Caco-2 (cell line): ENCODE measurements around the gene EDARADD. TPM values are rescaled to one million over a fixed set of nuclear protein-coding genes. Genes with fewer than 3 reads are reported as not detected.

Experiments used
- BruUV-seq: library from RNA; stranded (reverse); fragments of 400-500 nt; replicated peaks from 2 replicates; lab custom pipeline; 2021; lab: Mats Ljungman, UMichigan
- CTCF ChIA-PET: fragments of 300-600 bp; sonication (Branson Sonifier 250); formaldehyde crosslinking; loops from one replicate; lab custom pipeline; 2022; ENCODE audit warnings: antibody characterized with exemption; lab: Charles Lee
- POLR2A ChIA-PET: fragments of 300-600 bp; sonication (Branson Sonifier 250); formaldehyde crosslinking; loops from one replicate; lab custom pipeline; 2022; ENCODE audit warnings: antibody characterized with exemption; lab: Charles Lee
- DNase-seq, 2 experiments: peaks; one replicate each; pipeline versions ENCODE4 v3.0.0 to v3.0.0-alpha.2; 2020 to 2022
- H3K27me3 ChIP-seq: replicated peaks from 2 replicates; pipeline ENCODE4 v1.6.0; 2011; ENCODE audit warnings: low read length; ENCODE audit not compliant: control insufficient read depth, insufficient read depth
- H3K36me3 ChIP-seq: 2 replicates; pipeline ENCODE4 v1.5.1; 2011; ENCODE audit warnings: low read length; ENCODE audit not compliant: control insufficient read depth, insufficient read depth
- H3K4me1 ChIP-seq: fragments of 250-450 bp; sonication (Bioruptor Pico); 2 replicates; pipeline ENCODE4 v1.5.1; 2020; ENCODE audit warnings: mild to moderate bottlenecking
- H3K4me3 ChIP-seq: 2 replicates; pipeline ENCODE4 v1.5.1; 2011; ENCODE audit warnings: low read depth, mild to moderate bottlenecking, control low read depth, low read length
- H3K9me3 ChIP-seq: fragments of 250-450 bp; sonication (Bioruptor Pico); 2 replicates; pipeline ENCODE4 v1.5.1; 2020; ENCODE audit warnings: mild to moderate bottlenecking, moderate library complexity
- H3K27ac Mint-ChIP-seq: one replicate; pipeline ENCODE4 v1.8.0; 2022; ENCODE audit warnings: mixed read lengths; ENCODE audit not compliant: unreplicated experiment
- H3K27me3 Mint-ChIP-seq: one replicate; pipeline ENCODE4 v1.8.0; 2022; ENCODE audit warnings: mixed read lengths; ENCODE audit not compliant: insufficient read depth, unreplicated experiment
- H3K36me3 Mint-ChIP-seq: one replicate; pipeline ENCODE4 v1.8.0; 2022; ENCODE audit warnings: mild to moderate bottlenecking, mixed read lengths; ENCODE audit not compliant: insufficient read depth, unreplicated experiment
- H3K4me1 Mint-ChIP-seq: one replicate; pipeline ENCODE4 v1.8.0; 2022; ENCODE audit warnings: low read depth, mixed read lengths; ENCODE audit not compliant: unreplicated experiment
- H3K4me3 Mint-ChIP-seq: one replicate; pipeline ENCODE4 v1.8.0; 2022; ENCODE audit warnings: mild to moderate bottlenecking, moderate library complexity, mixed read lengths; ENCODE audit not compliant: unreplicated experiment
- H3K9me3 Mint-ChIP-seq: one replicate; pipeline ENCODE4 v1.8.0; 2022; ENCODE audit warnings: mixed read lengths; ENCODE audit not compliant: unreplicated experiment
- CTCF ChIP-seq, 2 experiments: fragments of 200-600 bp in 1 of 2; IDR thresholded peaks; 1 replicate in 1 of 2; 2 replicates in 1 of 2; pipeline versions ENCODE4 v1.5.1 to v1.8.0; 2011 to 2022; ENCODE audit warnings: antibody characterized with exemption in 1 of 2, control low read depth in 1 of 2, inconsistent platforms in 1 of 2, low read depth in 1 of 2, low read length in 1 of 2, mild to moderate bottlenecking in 1 of 2, moderate library complexity in 1 of 2; ENCODE audit not compliant: insufficient read depth in 1 of 2, severe bottlenecking in 1 of 2, unreplicated experiment in 1 of 2
- intact Hi-C: fragments of 100-400 bp; cut with micrococcal nuclease; formaldehyde crosslinking; loops from one replicate; pipeline ENCODE4 v1.10.0; 2022; ENCODE audit not compliant: unreplicated experiment
- total RNA-seq: library from RNA; stranded (reverse); gene quantifications from 2 replicates; pipeline ENCODE4 v1.2.3, GENCODE V29; 2022

Gene EDARADD
- total RNA-seq, 1 experiment from 2014 or later = 14.4 TPM

GRCh38 chr1:236370420-236370819 lies 23.7 kb upstream of the EDARADD start:
- Mint-ChIP-seq H3K4me3 (no peak overlapping the region), H3K27ac (no peak overlapping the region), H3K36me3 (no peaks in the 10 kb centered on the region), H3K9me3 (no peaks in the 10 kb centered on the region), H3K4me1 (no peaks in the 10 kb centered on the region), H3K27me3 (no peaks in the 10 kb centered on the region)
- ChIA-PET CTCF (no interaction called here), POLR2A (no interaction called here)
- Histone ChIP-seq H3K27me3 (no peaks in the 10 kb centered on the region), H3K9me3 (no peaks in the 10 kb centered on the region), H3K4me1 (no peaks in the 10 kb centered on the region), H3K36me3 (no peaks in the 10 kb centered on the region), H3K4me3 (no peak overlapping the region)
- TF ChIP-seq CTCF (IDR thresholded peaks at IDR 0.05; ENCODE audit: insufficient read depth in 1 of 2, low read depth in 1 of 2, low read length in 1 of 2, severe bottlenecking in 1 of 2, unreplicated experiment in 1 of 2) = no peak
- DNase-seq = no peak
- intact Hi-C loops = no loop called here
- no TSS peak for BruUV-seq

- ChIA-PET POLR2A (no interaction called here), CTCF (no interaction called here)
- H3K4me1 Mint-ChIP-seq = no peaks in the 10 kb centered on the region
- no peak overlapping the region for H3K27ac Mint-ChIP-seq
- H3K27me3 ChIP-seq = no peaks in the 10 kb centered on the region
- no peaks in the 10 kb centered on the region for H3K9me3 ChIP-seq
- H3K4me3 ChIP-seq = no peak overlapping the region
- H3K9me3 Mint-ChIP-seq = no peaks in the 10 kb centered on the region
- DNase-seq = no peak
- no peaks in the 10 kb centered on the region for H3K27me3 Mint-ChIP-seq
- no peaks in the 10 kb centered on the region for H3K4me1 ChIP-seq
- no peaks in the 10 kb centered on the region for H3K36me3 ChIP-seq
- intact Hi-C loops = no loop called here
- no peak overlapping the region for H3K4me3 Mint-ChIP-seq
- H3K36me3 Mint-ChIP-seq = no peaks in the 10 kb centered on the region
- no TSS peak for BruUV-seq
- TF ChIP-seq CTCF (IDR thresholded peaks at IDR 0.05; ENCODE audit: insufficient read depth in 1 of 2, low read depth in 1 of 2, low read length in 1 of 2, severe bottlenecking in 1 of 2, unreplicated experiment in 1 of 2) = no peak
Measured at GRCh38 chr1:236371083-236371482, 23.0 kb upstream of the EDARADD start.

GRCh38 chr1:236377832-236378535 lies 16.1 kb upstream of the EDARADD start:
- intact Hi-C loops = no loop called here
- H3K36me3 Mint-ChIP-seq = no peaks in the 10 kb centered on the region
- no TSS peak for BruUV-seq
- H3K27me3 ChIP-seq = no peaks in the 10 kb centered on the region
- H3K9me3 Mint-ChIP-seq = peaks cover 19% of the 10 kb centered on the region
- H3K4me1 Mint-ChIP-seq = no peaks in the 10 kb centered on the region
- no peak for DNase-seq
- TF ChIP-seq CTCF (IDR thresholded peaks at IDR 0.05; ENCODE audit: insufficient read depth in 1 of 2, low read depth in 1 of 2, low read length in 1 of 2, severe bottlenecking in 1 of 2, unreplicated experiment in 1 of 2) = no peak
- no peak overlapping the region for H3K4me3 ChIP-seq
- H3K9me3 ChIP-seq = peaks cover 8% of the 10 kb centered on the region; the same call in 1 of the 2 replicates
- H3K4me3 Mint-ChIP-seq = no peak overlapping the region
- no peaks in the 10 kb centered on the region for H3K36me3 ChIP-seq
- no peaks in the 10 kb centered on the region; the same call in 1 of the 2 replicates for H3K4me1 ChIP-seq
- ChIA-PET POLR2A (no interaction called here), CTCF (no interaction called here)
- no peaks in the 10 kb centered on the region for H3K27me3 Mint-ChIP-seq
- H3K27ac Mint-ChIP-seq = no peak overlapping the region
